ENCODE measurements around the gene FAM13A.

GRCh38 chr4:88998001-88998400, 59.0 kb downstream of the FAM13A start:
- TF ChIP-seq TAF1 (IDR thresholded peaks at IDR 0.05; ENCODE audit: borderline replicate concordance, low read depth, low read length) (no peak), SUPT20H (IDR thresholded peaks at IDR 0.05; ENCODE audit: borderline replicate concordance, control insufficient read depth, low read depth, low read length) (no peak), GABPA (IDR thresholded peaks at IDR 0.05; ENCODE audit: low read depth) (no peak), CTCF (IDR thresholded peaks at IDR 0.05 in 2 of 3, conservative IDR thresholded peaks at IDR 0.05 in 1 of 3; ENCODE audit: control insufficient read depth in 2 of 3, extremely low read depth in 1 of 3, insufficient read depth in 1 of 3, low read depth in 3 of 3, low read length in 3 of 3) (no peak), POLR2AphosphoS5 (IDR thresholded peaks at IDR 0.05; ENCODE audit: low read length) (no peak), EZH2 (IDR thresholded peaks at IDR 0.05; ENCODE audit: borderline replicate concordance, control insufficient read depth, low read depth, low read length) (no peak), RCOR1 (conservative IDR thresholded peaks at IDR 0.05; ENCODE audit: low read depth, low read length) (no peak), BHLHE40 (IDR thresholded peaks at IDR 0.05; ENCODE audit: borderline replicate concordance in 1 of 2, low read depth in 2 of 2, low read length in 1 of 2) (no peak), SMARCA5 (IDR thresholded peaks at IDR 0.05) (no peak)

Data from GM12878 (cell line).